AG09319 (cell line): ENCODE data around the gene SLMAP.

ENCODE experiments used
- DNase-seq: peaks from one replicate; pipeline ENCODE4 v3.0.0-alpha.2; 2010; ENCODE audit warnings: low read depth; ENCODE audit errors: extremely low read depth
- TF ChIP-seq, protein P1 (sequence below): IDR thresholded peaks from 2 replicates; pipeline ENCODE4 v1.5.1; 2011; ENCODE audit warnings: low read depth, mild to moderate bottlenecking, inconsistent platforms, low read length, moderate library complexity

The SLMAP gene

DNA sequence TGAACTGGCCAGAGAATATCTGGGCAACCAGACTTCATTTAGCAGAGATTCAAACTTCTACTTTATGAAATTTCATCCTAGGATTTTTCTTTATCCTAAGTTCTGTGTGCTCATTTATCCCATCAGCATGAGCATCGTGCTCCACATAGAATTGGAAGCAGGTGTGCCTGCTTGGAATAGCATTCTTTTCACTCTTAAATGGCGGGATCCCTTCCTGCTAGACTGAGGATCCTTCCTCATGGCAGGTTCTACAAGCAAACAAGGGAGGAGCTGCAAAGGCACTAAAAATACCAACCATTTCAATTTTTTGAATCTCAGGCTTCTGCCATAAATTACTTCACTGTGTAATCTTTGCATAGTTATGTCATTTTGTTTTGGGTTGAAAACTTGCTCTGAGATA lies 177.5 kb downstream of the SLMAP start:
- no peak for DNase-seq
- TF ChIP-seq, protein P1, sequence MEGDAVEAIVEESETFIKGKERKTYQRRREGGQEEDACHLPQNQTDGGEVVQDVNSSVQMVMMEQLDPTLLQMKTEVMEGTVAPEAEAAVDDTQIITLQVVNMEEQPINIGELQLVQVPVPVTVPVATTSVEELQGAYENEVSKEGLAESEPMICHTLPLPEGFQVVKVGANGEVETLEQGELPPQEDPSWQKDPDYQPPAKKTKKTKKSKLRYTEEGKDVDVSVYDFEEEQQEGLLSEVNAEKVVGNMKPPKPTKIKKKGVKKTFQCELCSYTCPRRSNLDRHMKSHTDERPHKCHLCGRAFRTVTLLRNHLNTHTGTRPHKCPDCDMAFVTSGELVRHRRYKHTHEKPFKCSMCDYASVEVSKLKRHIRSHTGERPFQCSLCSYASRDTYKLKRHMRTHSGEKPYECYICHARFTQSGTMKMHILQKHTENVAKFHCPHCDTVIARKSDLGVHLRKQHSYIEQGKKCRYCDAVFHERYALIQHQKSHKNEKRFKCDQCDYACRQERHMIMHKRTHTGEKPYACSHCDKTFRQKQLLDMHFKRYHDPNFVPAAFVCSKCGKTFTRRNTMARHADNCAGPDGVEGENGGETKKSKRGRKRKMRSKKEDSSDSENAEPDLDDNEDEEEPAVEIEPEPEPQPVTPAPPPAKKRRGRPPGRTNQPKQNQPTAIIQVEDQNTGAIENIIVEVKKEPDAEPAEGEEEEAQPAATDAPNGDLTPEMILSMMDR, result no peak

DNA sequence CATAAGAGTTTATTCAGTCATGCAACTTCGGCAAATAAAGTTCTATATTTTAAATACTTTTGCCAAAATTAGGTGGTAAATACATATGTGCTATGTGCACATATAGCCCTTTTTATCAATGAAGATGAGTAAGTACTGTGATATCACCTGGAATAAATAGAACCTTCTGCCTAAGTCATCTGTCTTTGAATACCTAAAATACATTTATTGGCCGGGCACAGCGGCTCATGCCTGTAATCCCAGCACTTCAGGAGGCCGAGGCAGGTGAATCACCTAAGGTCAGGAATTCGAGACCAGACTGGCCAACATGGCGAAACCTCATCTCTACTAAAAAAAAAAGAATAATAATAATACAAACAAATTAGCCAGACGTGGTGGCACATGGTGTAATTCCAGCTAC lies 178.3 kb downstream of the SLMAP start:
- TF ChIP-seq, protein P1, result no peak

DNA sequence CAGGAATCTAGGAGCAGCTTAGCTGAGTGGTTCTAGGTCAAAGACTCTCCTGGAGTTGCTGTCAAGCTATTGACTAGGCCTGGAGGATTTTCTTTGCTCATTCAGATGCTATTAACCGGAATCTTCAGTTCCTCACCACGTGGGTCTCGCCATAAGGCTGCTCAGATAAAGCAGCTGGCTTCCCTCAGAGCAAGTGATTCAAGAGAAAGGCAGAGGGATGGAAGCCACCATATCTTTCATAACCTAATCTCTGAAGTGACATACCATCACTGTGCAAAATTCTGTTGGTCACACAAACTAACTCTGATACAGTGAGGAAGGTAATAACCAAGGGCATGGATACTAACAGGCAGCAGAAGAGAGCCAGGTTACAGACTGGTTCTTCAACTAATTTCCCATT lies 179.4 kb downstream of the SLMAP start:
- no peak for DNase-seq
- TF ChIP-seq, protein P1, result no peak

More for the DNA sequence above, 178.3 kb downstream of the SLMAP start:
- DNase-seq, result no peak

DNA sequence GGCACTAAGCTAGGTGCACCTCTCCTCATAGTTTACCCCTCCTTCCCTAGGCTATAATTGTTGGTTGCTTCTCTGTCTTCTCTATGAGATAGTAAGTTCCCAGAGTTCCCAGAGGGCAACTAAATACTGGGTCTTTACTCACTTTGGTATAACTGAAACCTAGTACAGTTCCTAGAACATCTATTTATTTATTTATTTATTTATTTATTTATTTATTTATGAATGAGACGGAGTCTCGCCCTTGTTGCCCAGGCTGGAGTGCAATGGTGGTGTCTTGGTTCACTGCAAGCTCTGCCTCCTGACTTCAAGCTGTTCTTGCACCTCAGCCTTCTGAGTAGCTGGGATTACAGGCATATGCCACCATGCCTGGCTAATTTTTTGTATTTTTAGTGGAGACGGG lies 181.0 kb downstream of the SLMAP start:
- no peak for DNase-seq
- TF ChIP-seq, protein P1, result no peak

DNA sequence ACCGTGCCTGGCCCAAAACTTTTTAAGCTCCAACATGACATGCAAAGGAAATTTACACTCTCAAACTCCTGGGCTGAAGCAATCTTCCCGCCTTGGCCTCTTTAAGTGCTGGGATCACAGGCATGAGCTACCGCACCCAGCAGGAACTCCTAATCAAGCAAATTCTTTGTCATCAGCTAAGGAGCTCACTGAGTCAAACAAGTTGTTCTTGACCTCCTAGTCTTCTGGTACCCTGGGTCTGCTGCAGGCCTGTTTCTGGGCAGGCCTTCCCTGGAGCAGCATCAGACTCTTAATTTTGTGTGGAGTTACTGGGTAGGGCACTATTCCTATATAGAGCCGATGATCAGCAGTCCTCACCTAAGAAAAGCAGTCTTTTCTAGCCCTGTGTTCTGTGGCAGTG lies 183.7 kb downstream of the SLMAP start:
- TF ChIP-seq, protein P1, result no peak
- no peak for DNase-seq

DNA sequence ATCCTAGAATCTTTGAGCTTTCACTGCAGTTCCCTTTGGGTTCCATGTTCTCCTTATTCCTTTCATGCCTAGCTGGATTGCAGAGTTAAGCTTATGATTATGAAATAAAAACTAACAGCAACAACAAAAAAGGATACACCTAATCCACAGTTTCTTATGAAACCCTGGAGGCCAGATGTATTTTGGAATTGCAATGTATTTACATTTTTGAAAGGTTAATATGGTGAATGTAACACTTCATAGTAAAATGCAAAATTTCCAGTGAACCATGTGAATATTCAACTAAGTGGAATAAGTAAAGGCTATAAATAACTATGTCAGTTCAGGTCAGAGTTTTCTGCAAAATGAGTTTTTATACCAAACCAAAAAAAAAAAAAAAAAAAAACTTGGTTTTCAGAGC lies 186.3 kb downstream of the SLMAP start:
- DNase-seq, result no peak
- TF ChIP-seq, protein P1, result no peak

DNA sequence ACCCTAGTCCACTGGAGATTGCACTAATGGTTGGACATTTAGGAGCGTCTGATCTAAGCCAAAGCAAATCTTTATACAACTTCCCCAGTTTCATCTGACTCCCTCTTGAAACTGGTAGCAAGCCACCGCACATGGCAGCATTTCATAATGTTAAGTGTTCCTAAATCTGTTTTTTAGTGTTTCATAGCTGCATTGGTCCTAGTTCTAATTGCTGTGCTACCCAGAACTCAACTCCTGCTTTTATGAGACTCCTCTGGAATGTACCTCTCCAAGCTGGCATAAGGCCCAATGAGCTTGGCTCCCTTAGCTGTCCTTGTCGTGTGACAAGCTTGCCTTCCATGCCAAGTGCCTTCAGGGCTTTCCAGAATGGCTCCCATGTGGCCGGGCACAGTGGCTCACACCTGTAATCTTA lies 186.8 kb downstream of the SLMAP start:
- TF ChIP-seq, protein P1, result no peak
- no peak for DNase-seq
